Endodermal cell (in vitro differentiated cells): ENCODE results near the gene RXFP1. TPM values are rescaled to one million over a fixed set of nuclear protein-coding genes. Genes with fewer than 3 reads are reported as not detected.

Experiments
- DNase-seq: peaks from one replicate; pipeline ENCODE4 v3.0.0-alpha.2; 2017
- H3K27ac ChIP-seq: 2 replicates; pipeline ENCODE4 v1.5.1; 2013; ENCODE audit warnings: mild to moderate bottlenecking, low read depth, low read length, moderate library complexity
- H3K27me3 ChIP-seq: 2 replicates; pipeline ENCODE4 v1.6.1; 2013; ENCODE audit warnings: mild to moderate bottlenecking, low read length, moderate library complexity; ENCODE audit not compliant: insufficient read depth, control insufficient read depth, poor library complexity, severe bottlenecking
- H3K36me3 ChIP-seq: 2 replicates; pipeline ENCODE4 v1.7.0; 2013; ENCODE audit warnings: mild to moderate bottlenecking, low read length, moderate library complexity; ENCODE audit not compliant: control insufficient read depth, insufficient read depth
- H3K4me1 ChIP-seq: one replicate; pipeline ENCODE4 v1.7.0; 2013; ENCODE audit warnings: low read length; ENCODE audit not compliant: control insufficient read depth, insufficient read depth
- H3K4me3 ChIP-seq: 2 replicates; pipeline ENCODE4 v1.5.1; 2013; ENCODE audit warnings: mild to moderate bottlenecking, low read length, moderate library complexity
- H3K9ac ChIP-seq: 2 replicates; pipeline ENCODE4 v1.6.1; 2013; ENCODE audit warnings: mild to moderate bottlenecking, low read length, moderate library complexity; ENCODE audit not compliant: poor library complexity, severe bottlenecking; ENCODE audit errors: extremely low read depth
- H3K9me3 ChIP-seq: 2 replicates; pipeline ENCODE4 v1.6.1; 2013; ENCODE audit warnings: mild to moderate bottlenecking, low read length, moderate library complexity; ENCODE audit not compliant: control insufficient read depth
- H3K27ac Mint-ChIP-seq: 2 replicates; pipeline ENCODE4 v1.8.0; 2020; ENCODE audit warnings: mixed read lengths
- H3K27me3 Mint-ChIP-seq: 2 replicates; pipeline ENCODE4 v1.8.0; 2021; ENCODE audit warnings: mild to moderate bottlenecking, mixed read lengths; ENCODE audit not compliant: insufficient read depth
- H3K36me3 Mint-ChIP-seq: 2 replicates; pipeline ENCODE4 v1.8.0; 2020; ENCODE audit warnings: low read depth, mixed read lengths
- H3K4me1 Mint-ChIP-seq: 2 replicates; pipeline ENCODE4 v1.8.0; 2020; ENCODE audit warnings: mixed read lengths
- H3K4me3 Mint-ChIP-seq: 2 replicates; pipeline ENCODE4 v1.8.0; 2020; ENCODE audit warnings: mild to moderate bottlenecking, moderate library complexity, mixed read lengths
- H3K9me3 Mint-ChIP-seq: 2 replicates; pipeline ENCODE4 v1.8.0; 2020; ENCODE audit warnings: mild to moderate bottlenecking, mixed read lengths
- WGBS, 2 experiments: methylation state at CpG; one replicate each; pipeline versions ENCODE4 v1.1.5 to v1.1.7; 2013; ENCODE audit warnings: missing lambda C conversion rate in 2 of 2, mixed read lengths in 1 of 2; ENCODE audit not compliant: insufficient coverage in 1 of 2, insufficient read length in 1 of 2; 5-methylcytosine and 5-hydroxymethylcytosine counted together
- total RNA-seq, 2 donors: library from RNA; stranded (reverse); fragmentation: NEBNext Ultra II Directional in 1 of 2; extraction: Animal tissue kit (Norgen Biotek cat#: 25700) in 1 of 2; gene quantifications; 2 replicates in 1 of 2; 3 replicates in 1 of 2; pipeline ENCODE4 v1.2.1, GENCODE V29; 2021
- TF ChIP-seq, protein P1 (sequence below): fragments of 200-600 bp; sonication (generic); conservative IDR thresholded peaks from 2 replicates; pipeline ENCODE4 v1.5.0; 2021; ENCODE audit warnings: antibody characterized with exemption, mild to moderate bottlenecking

The RXFP1 gene
- total RNA-seq, 2 donors from 2014 or later = not detected

GRCh38 chr4:158523990-158524535 is 2.4 kb downstream of the RXFP1 start:
- no peak overlapping the region for H3K4me3 Mint-ChIP-seq
- H3K27me3 Mint-ChIP-seq = peaks cover 9% of the 10 kb centered on the region
- Histone ChIP-seq H3K27me3 (no peaks in the 10 kb centered on the region), H3K36me3 (no peaks in the 10 kb centered on the region), H3K4me3 (no peak overlapping the region), H3K9ac (no peak overlapping the region), H3K4me1 (no peaks in the 10 kb centered on the region), H3K27ac (no peak overlapping the region), H3K9me3 (no peaks in the 10 kb centered on the region)
- TF ChIP-seq, protein P1, sequence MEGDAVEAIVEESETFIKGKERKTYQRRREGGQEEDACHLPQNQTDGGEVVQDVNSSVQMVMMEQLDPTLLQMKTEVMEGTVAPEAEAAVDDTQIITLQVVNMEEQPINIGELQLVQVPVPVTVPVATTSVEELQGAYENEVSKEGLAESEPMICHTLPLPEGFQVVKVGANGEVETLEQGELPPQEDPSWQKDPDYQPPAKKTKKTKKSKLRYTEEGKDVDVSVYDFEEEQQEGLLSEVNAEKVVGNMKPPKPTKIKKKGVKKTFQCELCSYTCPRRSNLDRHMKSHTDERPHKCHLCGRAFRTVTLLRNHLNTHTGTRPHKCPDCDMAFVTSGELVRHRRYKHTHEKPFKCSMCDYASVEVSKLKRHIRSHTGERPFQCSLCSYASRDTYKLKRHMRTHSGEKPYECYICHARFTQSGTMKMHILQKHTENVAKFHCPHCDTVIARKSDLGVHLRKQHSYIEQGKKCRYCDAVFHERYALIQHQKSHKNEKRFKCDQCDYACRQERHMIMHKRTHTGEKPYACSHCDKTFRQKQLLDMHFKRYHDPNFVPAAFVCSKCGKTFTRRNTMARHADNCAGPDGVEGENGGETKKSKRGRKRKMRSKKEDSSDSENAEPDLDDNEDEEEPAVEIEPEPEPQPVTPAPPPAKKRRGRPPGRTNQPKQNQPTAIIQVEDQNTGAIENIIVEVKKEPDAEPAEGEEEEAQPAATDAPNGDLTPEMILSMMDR = no peak
- no peaks in the 10 kb centered on the region for H3K36me3 Mint-ChIP-seq
- WGBS, 2 experiments = 93 to 95% methylated on average over 5 to 7 of the region's 7 CpGs
- H3K4me1 Mint-ChIP-seq = peaks cover 4% of the 10 kb centered on the region
- no peak overlapping the region for H3K27ac Mint-ChIP-seq
- no peak for DNase-seq
- H3K9me3 Mint-ChIP-seq = no peaks in the 10 kb centered on the region

DNA sequence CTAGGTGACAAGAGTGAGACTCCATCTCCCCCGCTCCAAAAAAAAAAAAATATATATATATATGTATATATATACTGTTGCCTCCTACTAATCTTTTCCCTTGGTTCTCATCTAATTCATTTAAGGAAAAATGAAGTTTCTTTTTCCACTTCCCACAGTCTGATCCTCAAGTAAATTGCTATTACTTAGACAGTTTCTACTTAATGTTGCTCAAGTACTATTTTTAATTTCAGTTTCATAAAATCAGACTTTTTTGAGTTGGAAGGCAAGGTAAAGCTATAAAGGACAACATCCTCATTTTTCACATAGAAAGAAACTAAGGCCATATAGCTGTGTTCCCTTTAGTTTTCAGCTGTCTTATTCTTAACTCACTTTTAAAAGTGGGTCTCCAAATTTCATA is 5.8 kb downstream of the RXFP1 start:
- H3K4me3 Mint-ChIP-seq = no peak overlapping the region

DNA sequence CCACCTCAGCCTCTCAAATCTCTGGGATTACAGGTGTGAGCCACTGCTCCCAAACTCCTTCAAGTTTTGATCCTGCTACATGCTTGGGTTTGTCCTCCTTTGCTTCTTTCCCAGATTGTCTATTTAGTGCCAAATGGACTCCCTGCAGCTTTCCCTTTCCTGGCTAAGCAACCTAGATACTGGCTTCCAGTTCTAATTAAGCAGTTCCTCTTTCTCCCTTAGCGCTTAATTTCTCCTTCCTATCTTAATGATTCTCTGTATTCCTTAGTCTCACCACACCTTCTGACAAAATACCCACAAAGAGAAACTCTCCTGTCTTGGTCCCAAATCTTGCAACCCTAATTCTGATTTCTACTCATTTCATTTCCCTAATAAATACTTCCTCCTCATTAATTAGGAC is 7.8 kb downstream of the RXFP1 start:
- H3K36me3 ChIP-seq = no peaks in the 10 kb centered on the region
- H3K27ac ChIP-seq = no peak overlapping the region
- Mint-ChIP-seq H3K4me3 (no peak overlapping the region), H3K36me3 (no peaks in the 10 kb centered on the region), H3K27me3 (no peaks in the 10 kb centered on the region), H3K9me3 (no peaks in the 10 kb centered on the region), H3K27ac (no peak overlapping the region), H3K4me1 (peaks cover 6% of the 10 kb centered on the region)
- H3K4me3 ChIP-seq = no peak overlapping the region
- no peaks in the 10 kb centered on the region for H3K4me1 ChIP-seq
- H3K9ac ChIP-seq = no peak overlapping the region
- DNase-seq = no peak
- H3K27me3 ChIP-seq = no peaks in the 10 kb centered on the region
- 86 to 97% methylated on average over 1 of the region's 1 CpG for WGBS, 2 experiments
- H3K9me3 ChIP-seq = no peaks in the 10 kb centered on the region
- TF ChIP-seq, protein P1 = no peak

More for the DNA sequence above, 5.8 kb downstream of the RXFP1 start:
- no peak for DNase-seq
- Histone ChIP-seq H3K27ac (no peak overlapping the region), H3K36me3 (no peaks in the 10 kb centered on the region), H3K27me3 (no peaks in the 10 kb centered on the region), H3K4me3 (no peak overlapping the region), H3K9me3 (no peaks in the 10 kb centered on the region), H3K9ac (no peak overlapping the region), H3K4me1 (no peaks in the 10 kb centered on the region)
- no CpG with 5 or more reads among the region's 1 CpG for WGBS, 2 experiments
- TF ChIP-seq, protein P1 = no peak
- Mint-ChIP-seq H3K9me3 (no peaks in the 10 kb centered on the region), H3K27me3 (peaks cover 1% of the 10 kb centered on the region), H3K36me3 (no peaks in the 10 kb centered on the region), H3K27ac (no peak overlapping the region), H3K4me1 (peaks cover 2% of the 10 kb centered on the region)
